Spleen (tissue), 11 donors: Measurements from ENCODE around the gene USP27X. TPM values are rescaled to one million over a fixed set of nuclear protein-coding genes. Genes with fewer than 3 reads are reported as not detected.

Experiments
- DNase-seq: peaks from one replicate; pipeline ENCODE4 v3.0.0-alpha.2; 2020
- H3K27ac ChIP-seq, 8 donors: fragments of 200-600 bp; sonication (generic) in 7 of 8; 1 replicate in 4 of 8; 2 replicates in 4 of 8; pipeline versions ENCODE4 v1.5.0 to v1.8.0; 2016 to 2021; ENCODE audit warnings: inconsistent platforms in 4 of 8, mild to moderate bottlenecking in 4 of 8, moderate library complexity in 1 of 8
- H3K27me3 ChIP-seq, 7 donors: fragments of 200-600 bp; sonication (generic) in 6 of 7; replicated peaks in 1 of 7; 1 replicate in 4 of 7; 2 replicates in 3 of 7; pipeline versions ENCODE4 v1.5.0 to v1.8.0; 2016 to 2021; ENCODE audit warnings: inconsistent platforms in 3 of 7, mild to moderate bottlenecking in 1 of 7
- H3K36me3 ChIP-seq, 6 donors: fragments of 200-600 bp; sonication (generic) in 5 of 6; 1 replicate in 4 of 6; 2 replicates in 2 of 6; pipeline versions ENCODE4 v1.5.0 to v1.8.0; 2016 to 2021; ENCODE audit warnings: inconsistent platforms in 2 of 6
- H3K4me1 ChIP-seq, 6 donors: fragments of 200-600 bp; sonication (generic) in 5 of 6; 1 replicate in 3 of 6; 2 replicates in 3 of 6; pipeline versions ENCODE4 v1.5.0 to v1.8.0; 2016 to 2021; ENCODE audit warnings: inconsistent platforms in 3 of 6
- H3K4me3 ChIP-seq, 8 donors: fragments of 200-600 bp; sonication (generic) in 7 of 8; 1 replicate in 4 of 8; 2 replicates in 4 of 8; pipeline versions ENCODE4 v1.5.0 to v1.8.0; 2016 to 2021; ENCODE audit warnings: inconsistent platforms in 4 of 8, mild to moderate bottlenecking in 4 of 8, moderate library complexity in 2 of 8
- H3K9me3 ChIP-seq, 8 donors: fragments of 200-600 bp; sonication (generic) in 7 of 8; 1 replicate in 4 of 8; 2 replicates in 4 of 8; pipeline versions ENCODE4 v1.5.0 to v1.8.0; 2016 to 2021; ENCODE audit warnings: inconsistent platforms in 4 of 8
- CTCF ChIP-seq, 11 experiments: fragments of 200-600 bp in 7 of 11; fragments of 450-650 bp in 4 of 11; sonication (generic) in 4 of 11; IDR thresholded peaks in 8 of 11; conservative IDR thresholded peaks in 3 of 11; 1 replicate in 7 of 11; 2 replicates in 4 of 11; pipeline versions ENCODE4 v1.4.0 to v1.8.0; 2016 to 2021; ENCODE audit warnings: antibody characterized with exemption in 11 of 11, inconsistent platforms in 4 of 11, mild to moderate bottlenecking in 1 of 11
- POLR2A ChIP-seq, 3 donors: fragments of 450-650 bp; IDR thresholded peaks; one replicate each; pipeline ENCODE4 v1.5.1; 2017; ENCODE audit warnings: antibody characterized with exemption in 3 of 3, mild to moderate bottlenecking in 1 of 3
- POLR2AphosphoS5 ChIP-seq, 3 donors: sonication (generic); formaldehyde crosslinking; IDR thresholded peaks; one replicate each; pipeline ENCODE4 v1.5.1; 2017; ENCODE audit warnings: antibody characterized with exemption in 3 of 3
- WGBS, 5 donors: extraction: QIAGEN DNeasy Blood & Tissue Kit in 3 of 5; methylation state at CpG; one replicate each; pipeline versions ENCODE4 v1.1.5 to v1.1.7; 2013 to 2018; 5-methylcytosine and 5-hydroxymethylcytosine counted together
- intact Hi-C: fragments of 100-400 bp; cut with DNase I; formaldehyde crosslinking; loops from one replicate; pipeline ENCODE4 v1.15.0; 2023; ENCODE audit warnings: low total_unique reads
- polyA plus RNA-seq, 3 donors: library from polyadenylated mRNA; stranded (reverse); fragments of 200-250 nt; gene quantifications; one replicate each; pipeline ENCODE4 v1.2.1, GENCODE V29; 2013
- total RNA-seq, 7 donors: library from RNA; depleted of rRNA in 3 of 7; stranded (reverse); fragments of >200 nt in 3 of 7; fragmentation: NEBNext Ultra II Directional in 4 of 7; extraction: Animal tissue kit (Norgen Biotek cat#: 25700) in 4 of 7; gene quantifications; one replicate each; pipeline versions ENCODE4 v1.1.0 to v1.2.1, GENCODE V29; 2016 to 2021
- donor health status: healthy with polysubstance abuse.
- donor health status: DM: no; HTN: no; CAD: no; lungs with moderate emphysema.
- donor health status: DM: no; HTN: no; CAD: no.
- donor health status: Bipolar disorder and iron deficiency.
- donor health status: healthy.
- donor health status: DM: no; HTN: no; CAD: no.
- donor health status: DM: yes; HTN: yes; CAD: no.

USP27X gene
- total and polyA plus RNA-seq, 10 donors = 1.3 to 3.7 (median 2.3) TPM

GRCh38 chrX:49860867-49861535 is 18.3 kb upstream of the USP27X start:
- intact Hi-C loops = no loop called here
- no peak for DNase-seq
- Histone ChIP-seq H3K4me3 (no peak overlapping the region), H3K36me3 (no peaks in the 10 kb centered on the region), H3K27ac (no peak overlapping the region), H3K9me3 (no peaks in the 10 kb centered on the region), H3K4me1 (no peaks in the 10 kb centered on the region), H3K27me3 (peaks cover 0 to 5% (median 0%) of the 10 kb centered on the region in 7 donors)
- 73 to 84% (median 80%) methylated on average over 2 of the region's 2 CpGs for WGBS, 5 donors
- TF ChIP-seq POLR2A (IDR thresholded peaks at IDR 0.05) = no peak
- TF ChIP-seq POLR2AphosphoS5 (IDR thresholded peaks at IDR 0.05) = no peak
- TF ChIP-seq CTCF (IDR thresholded peaks at IDR 0.05 in 8 of 11, conservative IDR thresholded peaks at IDR 0.05 in 3 of 11) = no peak

- Histone ChIP-seq H3K36me3 (no peaks in the 10 kb centered on the region), H3K27me3 (peaks cover 0 to 5% (median 0%) of the 10 kb centered on the region in 7 donors), H3K4me1 (no peaks in the 10 kb centered on the region), H3K4me3 (no peak overlapping the region), H3K9me3 (no peaks in the 10 kb centered on the region), H3K27ac (no peak overlapping the region)
- intact Hi-C loops = no loop called here
- DNase-seq = no peak
- TF ChIP-seq POLR2AphosphoS5 (IDR thresholded peaks at IDR 0.05) (no peak), CTCF (IDR thresholded peaks at IDR 0.05 in 8 of 11, conservative IDR thresholded peaks at IDR 0.05 in 3 of 11) (no peak), POLR2A (IDR thresholded peaks at IDR 0.05) (no peak)
These were observed 17.2 kb upstream of the USP27X start for GRCh38 chrX:49862093-49862492.

- no peaks in the 10 kb centered on the region for H3K36me3 ChIP-seq
- intact Hi-C loops = no loop called here
- no peaks in the 10 kb centered on the region for H3K4me1 ChIP-seq
- peaks cover 0 to 24% (median 0%) of the 10 kb centered on the region in 7 donors for H3K27me3 ChIP-seq
- no peak overlapping the region for H3K27ac ChIP-seq
- 44 to 72% (median 65%) methylated on average over 1 of the region's 1 CpG for WGBS, 5 donors
- TF ChIP-seq CTCF (IDR thresholded peaks at IDR 0.05 in 8 of 11, conservative IDR thresholded peaks at IDR 0.05 in 3 of 11) (no peak), POLR2AphosphoS5 (IDR thresholded peaks at IDR 0.05) (no peak), POLR2A (IDR thresholded peaks at IDR 0.05) (no peak)
- no peak overlapping the region for H3K4me3 ChIP-seq
- no peak for DNase-seq
- no peaks in the 10 kb centered on the region for H3K9me3 ChIP-seq
These were observed 10.5 kb upstream of the USP27X start for GRCh38 chrX:49868739-49869138.

- H3K36me3 ChIP-seq = no peaks in the 10 kb centered on the region
- no peaks in the 10 kb centered on the region for H3K9me3 ChIP-seq
- 1 to 7% (median 4%) methylated on average over 3 of the region's 3 CpGs for WGBS, 5 donors
- DNase-seq = no peak
- TF ChIP-seq CTCF (IDR thresholded peaks at IDR 0.05 in 8 of 11, conservative IDR thresholded peaks at IDR 0.05 in 3 of 11) (peak in 10 of 11 experiments; percentile 19 to 64 (median 46)), POLR2A (IDR thresholded peaks at IDR 0.05) (no peak)
- H3K4me3 ChIP-seq = no peak overlapping the region
- H3K27me3 ChIP-seq = peaks cover 0 to 8% (median 0%) of the 10 kb centered on the region in 7 donors
- H3K27ac ChIP-seq = peak overlapping the region in 2 of 8 donors; percentile 81 to 88
- peaks cover 0 to 42% (median 24%) of the 10 kb centered on the region in 6 donors for H3K4me1 ChIP-seq
- intact Hi-C loops = no loop called here
These were observed 2.5 kb upstream of the USP27X start for GRCh38 chrX:49876750-49877149.
